Measurements from ENCODE around the gene TIMM50. TPM values are rescaled to one million over a fixed set of nuclear protein-coding genes. Genes with fewer than 3 reads are reported as not detected.

TIMM50 gene
- total RNA-seq, 2 donors from 2014 or later, result 54.1 to 75.5 TPM

- intact Hi-C loops (cut with DNase I), result loop anchor here (5.0 kb wide), 1 partner anchor 97 kb away; the partner anchor contains the start of gene EID2B
- H3K4me3 ChIP-seq, result peak within 1 kb of the TSS; percentile 60 to 82
- TF ChIP-seq POLR2AphosphoS5 (IDR thresholded peaks at IDR 0.05), result peak; percentile 100
- TF ChIP-seq CTCF (IDR thresholded peaks at IDR 0.05), result peak in 2 of 4 experiments; percentile 22 to 49
- TF ChIP-seq POLR2A (IDR thresholded peaks at IDR 0.05), result peak; percentile 89
- H3K9me3 ChIP-seq, result no peaks in the 10 kb centered on the region
- H3K4me1 ChIP-seq (replicated peaks), result peaks cover 16% of the 10 kb centered on the region
- DNase-seq (ENCODE audit: low spot score), result peak; percentile 98
- peaks cover 15 to 21% of the 10 kb centered on the region in 2 donors for H3K36me3 ChIP-seq
- no peaks in the 10 kb centered on the region for H3K27me3 ChIP-seq (replicated peaks; ENCODE audit: insufficient read depth)
- peak within 1 kb of the TSS; percentile 76 to 87 for H3K27ac ChIP-seq
- under 1% methylated on average over 61 of the region's 61 CpGs for WGBS
Measured at GRCh38 chr19:39435499-39436349, 44.9 kb upstream of the TIMM50 start, which contains the start of gene RPS16. Gene RPS16, minus strand, starts transcription at chr19:39435949. Its CDS starts 54 bp downstream, at chr19:39435895.

- Histone ChIP-seq H3K9me3 (no peaks in the 10 kb centered on the region), H3K36me3 (peaks cover 15 to 21% of the 10 kb centered on the region in 2 donors), H3K27me3 (replicated peaks; ENCODE audit: insufficient read depth) (no peaks in the 10 kb centered on the region), H3K27ac (peak overlapping the region; percentile 76 to 87), H3K4me3 (peak overlapping the region; percentile 60 to 82), H3K4me1 (replicated peaks) (peaks cover 16% of the 10 kb centered on the region)
- no peak for DNase-seq (ENCODE audit: low spot score)
- TF ChIP-seq CTCF (IDR thresholded peaks at IDR 0.05) (no peak), POLR2AphosphoS5 (IDR thresholded peaks at IDR 0.05) (no peak), POLR2A (IDR thresholded peaks at IDR 0.05) (no peak)
- intact Hi-C loops (cut with DNase I), result loop anchor here (5.0 kb wide), 1 partner anchor 96 kb away; the partner anchor contains the start of gene EID2B
- WGBS, result 6% methylated on average over 2 of the region's 2 CpGs
Measured at GRCh38 chr19:39436350-39436716, 44.3 kb upstream of the TIMM50 start.

GRCh38 chr19:39438270-39438934 is 42.2 kb upstream of the TIMM50 start:
- peaks cover 16% of the 10 kb centered on the region for H3K4me1 ChIP-seq (replicated peaks)
- no peaks in the 10 kb centered on the region for H3K27me3 ChIP-seq (replicated peaks; ENCODE audit: insufficient read depth)
- intact Hi-C loops (cut with DNase I), result loop anchor here (5.0 kb wide), 1 partner anchor 94 kb away; the partner anchor contains the start of gene EID2B
- DNase-seq (ENCODE audit: low spot score), result no peak
- no peak overlapping the region for H3K4me3 ChIP-seq
- 79% methylated on average over 9 of the region's 9 CpGs for whole genome bisulfite sequencing
- no peaks in the 10 kb centered on the region for H3K9me3 ChIP-seq
- H3K27ac ChIP-seq, result no peak overlapping the region
- TF ChIP-seq CTCF (IDR thresholded peaks at IDR 0.05) (no peak), POLR2A (IDR thresholded peaks at IDR 0.05) (no peak), POLR2AphosphoS5 (IDR thresholded peaks at IDR 0.05) (no peak)
- H3K36me3 ChIP-seq, result peaks cover 5 to 6% of the 10 kb centered on the region in 2 donors

GRCh38 chr19:39444598-39445195 is 35.9 kb upstream of the TIMM50 start:
- H3K27ac ChIP-seq, result peak overlapping the region; percentile 90 to 92
- no peak for DNase-seq (ENCODE audit: low spot score)
- H3K9me3 ChIP-seq, result no peaks in the 10 kb centered on the region
- no peaks in the 10 kb centered on the region for H3K36me3 ChIP-seq
- H3K4me3 ChIP-seq, result peak overlapping the region; percentile 85 to 94
- H3K4me1 ChIP-seq (replicated peaks), result peaks cover 11% of the 10 kb centered on the region
- H3K27me3 ChIP-seq (replicated peaks; ENCODE audit: insufficient read depth), result no peaks in the 10 kb centered on the region
- 2% methylated on average over 17 of the region's 17 CpGs for WGBS
- intact Hi-C loops (cut with DNase I), result no loop called here
- no peak for TF ChIP-seq CTCF (IDR thresholded peaks at IDR 0.05)
- TF ChIP-seq POLR2AphosphoS5 (IDR thresholded peaks at IDR 0.05), result no peak
- no peak for TF ChIP-seq POLR2A (IDR thresholded peaks at IDR 0.05)

Measured in prostate gland (tissue), 2 donors.